ENCODE results near the gene MND1.

- TF ChIP-seq, protein P1, sequence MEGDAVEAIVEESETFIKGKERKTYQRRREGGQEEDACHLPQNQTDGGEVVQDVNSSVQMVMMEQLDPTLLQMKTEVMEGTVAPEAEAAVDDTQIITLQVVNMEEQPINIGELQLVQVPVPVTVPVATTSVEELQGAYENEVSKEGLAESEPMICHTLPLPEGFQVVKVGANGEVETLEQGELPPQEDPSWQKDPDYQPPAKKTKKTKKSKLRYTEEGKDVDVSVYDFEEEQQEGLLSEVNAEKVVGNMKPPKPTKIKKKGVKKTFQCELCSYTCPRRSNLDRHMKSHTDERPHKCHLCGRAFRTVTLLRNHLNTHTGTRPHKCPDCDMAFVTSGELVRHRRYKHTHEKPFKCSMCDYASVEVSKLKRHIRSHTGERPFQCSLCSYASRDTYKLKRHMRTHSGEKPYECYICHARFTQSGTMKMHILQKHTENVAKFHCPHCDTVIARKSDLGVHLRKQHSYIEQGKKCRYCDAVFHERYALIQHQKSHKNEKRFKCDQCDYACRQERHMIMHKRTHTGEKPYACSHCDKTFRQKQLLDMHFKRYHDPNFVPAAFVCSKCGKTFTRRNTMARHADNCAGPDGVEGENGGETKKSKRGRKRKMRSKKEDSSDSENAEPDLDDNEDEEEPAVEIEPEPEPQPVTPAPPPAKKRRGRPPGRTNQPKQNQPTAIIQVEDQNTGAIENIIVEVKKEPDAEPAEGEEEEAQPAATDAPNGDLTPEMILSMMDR (IDR thresholded peaks at IDR 0.05), result no peak
- TF ChIP-seq EZH2 (IDR thresholded peaks at IDR 0.05), result no peak
Observed at GRCh38 chr4:153449338-153449737, 104.8 kb downstream of the MND1 start.

All from neural progenitor cell (in vitro differentiated cells).